ENCODE data around the gene C9orf78. TPM values are rescaled to one million over a fixed set of nuclear protein-coding genes. Genes with fewer than 3 reads are reported as not detected.

The C9orf78 gene
- total RNA-seq, 1 experiment from 2014 or later = 36.4 TPM

DNA sequence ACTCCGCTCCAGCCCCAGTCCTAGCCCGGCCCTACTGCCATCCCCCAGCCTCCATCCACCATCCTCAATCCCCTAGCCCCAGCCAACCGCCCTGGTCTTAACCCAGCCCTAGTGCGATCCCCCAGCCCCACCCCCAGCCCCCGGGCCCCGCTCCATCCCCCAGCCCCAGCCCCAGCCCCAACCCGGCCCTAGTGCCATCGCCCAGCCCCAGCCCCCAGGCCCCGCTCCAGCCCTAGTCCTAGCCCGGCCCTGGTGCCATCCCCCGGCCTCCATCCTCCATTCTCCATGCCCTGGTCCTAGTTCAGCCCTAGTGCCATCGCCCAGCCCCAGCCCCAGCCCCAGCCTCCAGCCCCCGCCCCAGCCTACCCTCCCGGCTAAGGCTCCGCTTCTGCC lies 11.5 kb downstream of the C9orf78 start:
- TF ChIP-seq, protein P1, sequence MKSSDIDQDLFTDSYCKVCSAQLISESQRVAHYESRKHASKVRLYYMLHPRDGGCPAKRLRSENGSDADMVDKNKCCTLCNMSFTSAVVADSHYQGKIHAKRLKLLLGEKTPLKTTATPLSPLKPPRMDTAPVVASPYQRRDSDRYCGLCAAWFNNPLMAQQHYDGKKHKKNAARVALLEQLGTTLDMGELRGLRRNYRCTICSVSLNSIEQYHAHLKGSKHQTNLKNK (CRISPR knock-in tag; IDR thresholded peaks at IDR 0.05) = no peak
- TF ChIP-seq OVOL2 (CRISPR knock-in tag; IDR thresholded peaks at IDR 0.05; ENCODE audit: borderline replicate concordance) (no peak), SP1 (CRISPR knock-in tag; conservative IDR thresholded peaks at IDR 0.05) (no peak)
- Mint-ChIP-seq H3K4me1 (peaks cover 9% of the 10 kb centered on the region), H3K27ac (no peak overlapping the region), H3K27me3 (ENCODE audit: low read depth) (no peaks in the 10 kb centered on the region), H3K9me3 (no peaks in the 10 kb centered on the region), H3K4me3 (peak overlapping the region; percentile 77), H3K36me3 (peaks cover 24% of the 10 kb centered on the region)
- ChIA-PET CTCF (no interaction called here), POLR2A (interaction anchor here (1.4 kb wide), 1 partner anchor 12 kb away, joined by 3 read pairs; the partner anchor contains the start of genes C9orf78 and USP20)
- DNase-seq (ENCODE audit: low spot score) = no peak
- ATAC-seq = peak; percentile 44

DNA sequence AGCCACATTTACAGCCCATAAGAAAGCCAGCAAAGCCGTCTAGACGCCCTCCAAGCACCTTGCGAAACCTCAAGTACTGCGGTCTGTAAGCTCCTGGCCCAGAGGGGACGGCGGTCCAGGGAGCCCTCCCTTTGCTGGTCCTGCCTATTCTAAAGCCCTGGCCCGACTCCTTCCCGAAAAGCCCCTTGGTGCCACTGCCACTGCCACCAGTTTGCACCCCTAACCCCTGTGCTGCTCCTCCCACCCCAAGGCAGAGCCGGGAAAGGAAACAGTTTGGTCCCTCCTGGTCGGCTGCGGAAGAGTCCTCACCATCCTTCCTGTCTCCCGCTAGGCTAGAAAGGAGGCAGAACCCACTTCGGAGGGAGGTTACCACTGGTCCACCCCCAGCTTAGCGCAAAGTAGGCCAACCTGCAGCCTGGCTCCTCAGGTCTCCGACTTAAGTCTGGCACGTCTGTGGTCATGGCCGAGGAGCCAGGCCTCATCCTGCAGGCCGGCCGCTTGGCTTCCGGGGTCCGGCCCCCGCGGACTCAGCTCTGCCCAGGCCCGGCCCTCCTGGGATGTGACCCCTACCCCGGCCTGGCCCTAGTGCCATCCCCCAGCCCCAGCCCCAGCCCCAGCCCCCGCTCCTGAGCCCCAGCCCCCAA lies 12.1 kb downstream of the C9orf78 start:
- ATAC-seq = peak; percentile 33
- Mint-ChIP-seq H3K4me3 (peak overlapping the region; percentile 77), H3K9me3 (no peaks in the 10 kb centered on the region), H3K27ac (peak overlapping the region; percentile 69), H3K27me3 (ENCODE audit: low read depth) (no peaks in the 10 kb centered on the region), H3K4me1 (peaks cover 9% of the 10 kb centered on the region), H3K36me3 (peaks cover 26% of the 10 kb centered on the region)
- ChIA-PET CTCF (interaction anchor here (0.8 kb wide), 1 partner anchor 33 kb away, joined by 3 read pairs; no protein-coding TSS in a partner anchor), POLR2A (interaction anchor here (0.6 to 1.4 kb wide), 4 partner anchors 12 to 1159 kb away, joined by 3 to 9 read pairs (median 6); partner anchors contain the start of genes C9orf78, FNBP1 and USP20)
- peak; percentile 19 for DNase-seq (ENCODE audit: low spot score)
- TF ChIP-seq FOXP1 (CRISPR knock-in tag; IDR thresholded peaks at IDR 0.05; ENCODE audit: borderline replicate concordance) = peak; percentile 54; the same call in 1 of the 2 replicates
- TF ChIP-seq, protein P2, sequence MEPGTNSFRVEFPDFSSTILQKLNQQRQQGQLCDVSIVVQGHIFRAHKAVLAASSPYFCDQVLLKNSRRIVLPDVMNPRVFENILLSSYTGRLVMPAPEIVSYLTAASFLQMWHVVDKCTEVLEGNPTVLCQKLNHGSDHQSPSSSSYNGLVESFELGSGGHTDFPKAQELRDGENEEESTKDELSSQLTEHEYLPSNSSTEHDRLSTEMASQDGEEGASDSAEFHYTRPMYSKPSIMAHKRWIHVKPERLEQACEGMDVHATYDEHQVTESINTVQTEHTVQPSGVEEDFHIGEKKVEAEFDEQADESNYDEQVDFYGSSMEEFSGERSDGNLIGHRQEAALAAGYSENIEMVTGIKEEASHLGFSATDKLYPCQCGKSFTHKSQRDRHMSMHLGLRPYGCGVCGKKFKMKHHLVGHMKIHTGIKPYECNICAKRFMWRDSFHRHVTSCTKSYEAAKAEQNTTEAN (CRISPR knock-in tag; IDR thresholded peaks at IDR 0.05) = no peak
- TF ChIP-seq, protein P3, sequence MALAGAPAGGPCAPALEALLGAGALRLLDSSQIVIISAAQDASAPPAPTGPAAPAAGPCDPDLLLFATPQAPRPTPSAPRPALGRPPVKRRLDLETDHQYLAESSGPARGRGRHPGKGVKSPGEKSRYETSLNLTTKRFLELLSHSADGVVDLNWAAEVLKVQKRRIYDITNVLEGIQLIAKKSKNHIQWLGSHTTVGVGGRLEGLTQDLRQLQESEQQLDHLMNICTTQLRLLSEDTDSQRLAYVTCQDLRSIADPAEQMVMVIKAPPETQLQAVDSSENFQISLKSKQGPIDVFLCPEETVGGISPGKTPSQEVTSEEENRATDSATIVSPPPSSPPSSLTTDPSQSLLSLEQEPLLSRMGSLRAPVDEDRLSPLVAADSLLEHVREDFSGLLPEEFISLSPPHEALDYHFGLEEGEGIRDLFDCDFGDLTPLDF (CRISPR knock-in tag; IDR thresholded peaks at IDR 0.05) = no peak

DNA sequence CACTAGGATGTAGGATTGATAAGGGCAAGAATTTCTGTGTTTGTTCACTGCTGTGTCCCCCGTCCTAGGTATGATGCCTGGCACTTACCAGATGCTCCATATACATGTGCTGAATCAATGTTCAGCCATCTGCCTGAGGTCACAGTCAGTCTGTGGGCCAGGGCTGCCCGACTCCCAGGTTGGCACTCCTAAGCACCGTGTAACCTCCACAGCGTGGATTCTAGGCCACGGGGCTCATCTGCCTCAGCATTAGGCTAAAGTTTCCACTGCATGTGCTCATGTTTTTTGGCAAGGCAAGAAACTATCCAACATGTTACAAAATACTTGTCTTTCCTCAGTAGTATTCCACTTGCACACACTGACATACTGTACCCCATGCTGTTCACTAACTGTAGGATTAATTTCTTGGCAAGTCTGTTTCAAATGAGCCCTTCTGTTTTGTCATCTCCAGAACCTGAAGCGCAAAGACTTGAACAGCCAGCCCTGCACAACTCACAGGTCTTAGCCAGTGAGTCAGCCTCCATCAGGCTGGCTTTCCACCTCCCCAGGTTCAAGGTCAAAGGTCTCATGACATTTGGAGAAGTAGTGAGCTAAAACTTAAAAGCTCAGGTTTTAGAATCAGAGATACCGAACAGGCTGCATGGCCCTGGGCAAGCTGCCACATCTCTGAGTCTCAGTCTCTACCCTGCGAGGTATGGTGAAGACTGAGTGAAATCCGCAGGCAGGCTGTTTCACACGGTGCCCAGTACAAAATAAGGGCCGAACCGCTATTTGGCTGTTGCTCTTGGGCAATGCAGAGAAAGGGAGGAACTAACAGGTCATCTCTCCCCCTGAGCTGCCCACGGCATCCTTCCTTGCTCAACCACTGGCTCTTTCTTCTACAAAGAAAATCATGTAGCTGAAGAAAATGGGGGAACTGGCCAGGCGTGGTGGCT lies 18.3 kb downstream of the C9orf78 start:
- CTCF ChIA-PET = no interaction called here
- no peaks in the 10 kb centered on the region for H3K4me1 Mint-ChIP-seq
- peaks cover 60% of the 10 kb centered on the region for H3K36me3 Mint-ChIP-seq
- TF ChIP-seq, protein P4, sequence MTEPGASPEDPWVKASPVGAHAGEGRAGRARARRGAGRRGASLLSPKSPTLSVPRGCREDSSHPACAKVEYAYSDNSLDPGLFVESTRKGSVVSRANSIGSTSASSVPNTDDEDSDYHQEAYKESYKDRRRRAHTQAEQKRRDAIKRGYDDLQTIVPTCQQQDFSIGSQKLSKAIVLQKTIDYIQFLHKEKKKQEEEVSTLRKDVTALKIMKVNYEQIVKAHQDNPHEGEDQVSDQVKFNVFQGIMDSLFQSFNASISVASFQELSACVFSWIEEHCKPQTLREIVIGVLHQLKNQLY (CRISPR knock-in tag; IDR thresholded peaks at IDR 0.05) = no peak
- TF ChIP-seq, protein P2 (CRISPR knock-in tag; IDR thresholded peaks at IDR 0.05) = no peak
- TF ChIP-seq TP53 (CRISPR knock-in tag; IDR thresholded peaks at IDR 0.05) = no peak
- TF ChIP-seq, protein P5, sequence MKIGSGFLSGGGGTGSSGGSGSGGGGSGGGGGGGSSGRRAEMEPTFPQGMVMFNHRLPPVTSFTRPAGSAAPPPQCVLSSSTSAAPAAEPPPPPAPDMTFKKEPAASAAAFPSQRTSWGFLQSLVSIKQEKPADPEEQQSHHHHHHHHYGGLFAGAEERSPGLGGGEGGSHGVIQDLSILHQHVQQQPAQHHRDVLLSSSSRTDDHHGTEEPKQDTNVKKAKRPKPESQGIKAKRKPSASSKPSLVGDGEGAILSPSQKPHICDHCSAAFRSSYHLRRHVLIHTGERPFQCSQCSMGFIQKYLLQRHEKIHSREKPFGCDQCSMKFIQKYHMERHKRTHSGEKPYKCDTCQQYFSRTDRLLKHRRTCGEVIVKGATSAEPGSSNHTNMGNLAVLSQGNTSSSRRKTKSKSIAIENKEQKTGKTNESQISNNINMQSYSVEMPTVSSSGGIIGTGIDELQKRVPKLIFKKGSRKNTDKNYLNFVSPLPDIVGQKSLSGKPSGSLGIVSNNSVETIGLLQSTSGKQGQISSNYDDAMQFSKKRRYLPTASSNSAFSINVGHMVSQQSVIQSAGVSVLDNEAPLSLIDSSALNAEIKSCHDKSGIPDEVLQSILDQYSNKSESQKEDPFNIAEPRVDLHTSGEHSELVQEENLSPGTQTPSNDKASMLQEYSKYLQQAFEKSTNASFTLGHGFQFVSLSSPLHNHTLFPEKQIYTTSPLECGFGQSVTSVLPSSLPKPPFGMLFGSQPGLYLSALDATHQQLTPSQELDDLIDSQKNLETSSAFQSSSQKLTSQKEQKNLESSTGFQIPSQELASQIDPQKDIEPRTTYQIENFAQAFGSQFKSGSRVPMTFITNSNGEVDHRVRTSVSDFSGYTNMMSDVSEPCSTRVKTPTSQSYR (CRISPR knock-in tag; IDR thresholded peaks at IDR 0.05) = no peak
- TF ChIP-seq GABPB1 (CRISPR knock-in tag; IDR thresholded peaks at IDR 0.05) = no peak
- no peak for TF ChIP-seq FOXJ3 (CRISPR knock-in tag; IDR thresholded peaks at IDR 0.05; ENCODE audit: borderline replicate concordance)
- TF ChIP-seq NR1H2 (CRISPR knock-in tag; IDR thresholded peaks at IDR 0.05) = no peak
- no peak for TF ChIP-seq NR3C1 (CRISPR knock-in tag; conservative IDR thresholded peaks at IDR 0.05; ENCODE audit: low read depth)
- TF ChIP-seq, protein P6, sequence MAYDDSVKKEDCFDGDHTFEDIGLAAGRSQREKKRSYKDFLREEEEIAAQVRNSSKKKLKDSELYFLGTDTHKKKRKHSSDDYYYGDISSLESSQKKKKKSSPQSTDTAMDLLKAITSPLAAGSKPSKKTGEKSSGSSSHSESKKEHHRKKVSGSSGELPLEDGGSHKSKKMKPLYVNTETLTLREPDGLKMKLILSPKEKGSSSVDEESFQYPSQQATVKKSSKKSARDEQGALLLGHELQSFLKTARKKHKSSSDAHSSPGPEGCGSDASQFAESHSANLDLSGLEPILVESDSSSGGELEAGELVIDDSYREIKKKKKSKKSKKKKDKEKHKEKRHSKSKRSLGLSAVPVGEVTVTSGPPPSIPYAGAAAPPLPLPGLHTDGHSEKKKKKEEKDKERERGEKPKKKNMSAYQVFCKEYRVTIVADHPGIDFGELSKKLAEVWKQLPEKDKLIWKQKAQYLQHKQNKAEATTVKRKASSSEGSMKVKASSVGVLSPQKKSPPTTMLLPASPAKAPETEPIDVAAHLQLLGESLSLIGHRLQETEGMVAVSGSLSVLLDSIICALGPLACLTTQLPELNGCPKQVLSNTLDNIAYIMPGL (CRISPR knock-in tag; IDR thresholded peaks at IDR 0.05) = no peak
- TF ChIP-seq CBFB (CRISPR knock-in tag; IDR thresholded peaks at IDR 0.05; ENCODE audit: low read depth) = no peak
- no peak for TF ChIP-seq ETV6 (CRISPR knock-in tag; IDR thresholded peaks at IDR 0.05)

More for the DNA sequence above, 18.3 kb downstream of the C9orf78 start:
- Mint-ChIP-seq H3K27me3 (ENCODE audit: low read depth) (no peaks in the 10 kb centered on the region), H3K9me3 (no peaks in the 10 kb centered on the region), H3K27ac (no peak overlapping the region), H3K4me3 (no peak overlapping the region)
- POLR2A ChIA-PET = no interaction called here
- no peak for DNase-seq (ENCODE audit: low spot score)
- no peak for ATAC-seq
